HepG2 (cell line): ENCODE data around the gene RUVBL1. TPM values are rescaled to one million over a fixed set of nuclear protein-coding genes. Genes with fewer than 3 reads are reported as not detected.

Source experiments
- ATRX ChIP-seq: sonication (generic); formaldehyde crosslinking; IDR thresholded peaks from 2 replicates; pipeline ENCODE4 v1.4.0; 2020; ENCODE audit warnings: missing genetic modification reagents, borderline replicate concordance
- EEA1 ChIP-seq: sonication (generic); formaldehyde crosslinking; IDR thresholded peaks from 2 replicates; pipeline ENCODE4 v1.5.1; 2020; ENCODE audit warnings: mild to moderate bottlenecking, missing genetic modification reagents, borderline replicate concordance
- FOXK2 ChIP-seq: fragments of 450-650 bp; IDR thresholded peaks from 2 replicates; pipeline ENCODE4 v1.6.1; 2016
- GATAD2A ChIP-seq: IDR thresholded peaks from 2 replicates; pipeline ENCODE4 v1.6.1; 2016
- IRF2 ChIP-seq: IDR thresholded peaks from 2 replicates; pipeline ENCODE4 v1.6.1; 2018; ENCODE audit warnings: missing genetic modification reagents, missing compliant biosample characterization
- MAZ ChIP-seq, 2 experiments: sonication (generic) in 1 of 2; formaldehyde crosslinking in 1 of 2; IDR thresholded peaks; 2 replicates each; pipeline versions ENCODE4 v1.5.0 to v1.6.1; 2012 to 2020; ENCODE audit warnings: low read depth in 2 of 2, mild to moderate bottlenecking in 2 of 2, borderline replicate concordance in 1 of 2, improper control_type of control experiment in 1 of 2, low read length in 1 of 2, missing genetic modification reagents in 1 of 2, moderate library complexity in 1 of 2
- NR2F1 ChIP-seq, 2 experiments: fragments of 450-650 bp in 1 of 2; formaldehyde crosslinking in 1 of 2; IDR thresholded peaks; 2 replicates each; pipeline versions ENCODE4 v1.5.0 to v1.6.1; 2016 to 2020; ENCODE audit warnings: mild to moderate bottlenecking in 1 of 2, missing compliant biosample characterization in 1 of 2, missing genetic modification reagents in 1 of 2, moderate library complexity in 1 of 2
- RFXAP ChIP-seq: sonication (generic); formaldehyde crosslinking; IDR thresholded peaks from 2 replicates; pipeline ENCODE4 v1.4.0; 2020; ENCODE audit warnings: missing genetic modification reagents, borderline replicate concordance
- SKI ChIP-seq: fragments of 450-650 bp; IDR thresholded peaks from one replicate; pipeline ENCODE4 v1.6.1; 2018; ENCODE audit warnings: mild to moderate bottlenecking; ENCODE audit not compliant: partially characterized antibody
- XRCC5 ChIP-seq: fragments of 200-400 bp; formaldehyde crosslinking; optimal IDR thresholded peaks from 2 replicates; pipeline ENCODE3; 2017; ENCODE audit warnings: mild to moderate bottlenecking, low read length
- ZBTB25 ChIP-seq: IDR thresholded peaks from 2 replicates; pipeline ENCODE4 v1.6.1; 2018; ENCODE audit warnings: missing genetic modification reagents
- ZFP91 ChIP-seq: sonication (generic); formaldehyde crosslinking; IDR thresholded peaks from 2 replicates; pipeline ENCODE4 v1.9.0; 2022; ENCODE audit warnings: missing genetic modification reagents, mild to moderate bottlenecking, borderline replicate concordance
- ZFY ChIP-seq: sonication (generic); formaldehyde crosslinking; IDR thresholded peaks from 2 replicates; pipeline ENCODE4 v1.4.0; 2020; ENCODE audit warnings: missing genetic modification reagents
- ZMYM4 ChIP-seq: sonication (generic); formaldehyde crosslinking; IDR thresholded peaks from 2 replicates; pipeline ENCODE4 v1.8.1; 2023; ENCODE audit warnings: mild to moderate bottlenecking, missing genetic modification reagents
- ZNF12 ChIP-seq: sonication (generic); formaldehyde crosslinking; IDR thresholded peaks from 2 replicates; pipeline ENCODE4 v1.5.0; 2020; ENCODE audit warnings: missing genetic modification reagents
- ZNF136 ChIP-seq: sonication (generic); formaldehyde crosslinking; IDR thresholded peaks from 2 replicates; pipeline ENCODE4 v1.8.1; 2022; ENCODE audit warnings: low read depth, mild to moderate bottlenecking, moderate library complexity, missing genetic modification reagents
- ZSCAN5A ChIP-seq: sonication (generic); formaldehyde crosslinking; IDR thresholded peaks from 2 replicates; pipeline ENCODE4 v1.8.0; 2022; ENCODE audit warnings: mild to moderate bottlenecking, missing genetic modification reagents, borderline replicate concordance
- polyA plus RNA-seq, 8 experiments: library from polyadenylated mRNA; depleted of rRNA in 3 of 8; stranded (reverse) in 7 of 8; unstranded in 1 of 8; fragments of >200 nt; fragmentation: Illumina TruSeq in 4 of 8; extraction: Trizol in 4 of 8; gene quantifications; 2 replicates each; pipeline versions ENCODE4 v1.2.1 to v1.2.3, GENCODE V29; 2011 to 2016; ENCODE audit warnings: low read depth in 4 of 8, missing spikeins in 1 of 8, mixed read lengths in 1 of 8; ENCODE audit not compliant: insufficient read depth in 1 of 8
- total RNA-seq, 5 experiments: library from RNA; depleted of rRNA; stranded (reverse); fragments of >200 nt; fragmentation: Illumina TruSeq; extraction: Trizol; gene quantifications; 2 replicates each; pipeline ENCODE4 v1.2.3, GENCODE V29; 2016; ENCODE audit warnings: low read depth in 1 of 5
- TF ChIP-seq, protein P1 (sequence below): sonication (generic); formaldehyde crosslinking; IDR thresholded peaks from 2 replicates; pipeline ENCODE4 v1.4.0; 2020; ENCODE audit warnings: missing genetic modification reagents
- TF ChIP-seq, protein P2 (sequence below): IDR thresholded peaks from 2 replicates; pipeline ENCODE4 v1.4.0; 2020; ENCODE audit warnings: mild to moderate bottlenecking, missing genetic modification reagents

RUVBL1 gene
- total and polyA plus RNA-seq, 2 of the 13 experiments (the other 11 are each of a cell fraction or from before 2014, with no cell fraction given), result 32.7 to 86.3 TPM

DNA sequence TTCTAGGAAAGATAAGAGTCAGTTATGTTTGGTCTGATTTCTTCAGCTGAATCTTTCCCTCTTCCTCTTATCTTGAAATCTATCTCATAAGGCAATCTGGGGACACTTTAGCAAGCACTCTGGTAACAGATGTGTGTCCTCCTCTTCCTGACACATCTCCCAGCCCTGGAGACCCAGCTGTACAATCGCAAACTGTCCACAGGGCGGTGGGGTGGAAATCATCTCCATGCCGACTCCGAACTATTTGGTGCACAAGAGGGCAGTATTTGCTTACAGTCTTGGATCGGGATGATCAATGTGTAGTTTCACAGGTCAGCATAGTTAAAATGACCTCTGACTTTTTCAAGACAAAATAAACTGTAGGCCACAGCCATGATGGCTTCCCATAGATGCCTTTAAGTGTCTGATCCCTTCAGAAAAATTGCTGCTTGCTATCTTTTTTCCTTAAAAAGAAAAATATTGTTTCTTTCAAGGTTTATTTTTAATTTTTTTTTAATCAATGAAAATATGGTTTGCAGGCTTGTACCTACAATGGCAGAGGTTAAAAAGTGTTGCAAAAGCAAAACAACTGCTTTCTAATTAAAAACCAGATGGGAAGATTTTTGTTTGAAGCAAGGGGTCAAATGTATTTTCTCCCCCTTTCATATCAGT is 47.4 kb upstream of the RUVBL1 start (continued):
- TF ChIP-seq FOXK2, result peak; percentile 36; the same call in 1 of the 2 replicates
- no peak for TF ChIP-seq EEA1 (CRISPR knock-in tag)
- 0 out of 2 replicates have a peak, but pooled peaks have one; percentile 22 for TF ChIP-seq RFXAP
- TF ChIP-seq, protein P1, sequence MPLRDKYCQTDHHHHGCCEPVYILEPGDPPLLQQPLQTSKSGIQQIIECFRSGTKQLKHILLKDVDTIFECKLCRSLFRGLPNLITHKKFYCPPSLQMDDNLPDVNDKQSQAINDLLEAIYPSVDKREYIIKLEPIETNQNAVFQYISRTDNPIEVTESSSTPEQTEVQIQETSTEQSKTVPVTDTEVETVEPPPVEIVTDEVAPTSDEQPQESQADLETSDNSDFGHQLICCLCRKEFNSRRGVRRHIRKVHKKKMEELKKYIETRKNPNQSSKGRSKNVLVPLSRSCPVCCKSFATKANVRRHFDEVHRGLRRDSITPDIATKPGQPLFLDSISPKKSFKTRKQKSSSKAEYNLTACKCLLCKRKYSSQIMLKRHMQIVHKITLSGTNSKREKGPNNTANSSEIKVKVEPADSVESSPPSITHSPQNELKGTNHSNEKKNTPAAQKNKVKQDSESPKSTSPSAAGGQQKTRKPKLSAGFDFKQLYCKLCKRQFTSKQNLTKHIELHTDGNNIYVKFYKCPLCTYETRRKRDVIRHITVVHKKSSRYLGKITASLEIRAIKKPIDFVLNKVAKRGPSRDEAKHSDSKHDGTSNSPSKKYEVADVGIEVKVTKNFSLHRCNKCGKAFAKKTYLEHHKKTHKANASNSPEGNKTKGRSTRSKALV (CRISPR knock-in tag), result 0 out of 2 replicates have a peak, but pooled peaks have one; percentile 38
- peak; percentile 46 for TF ChIP-seq SKI
- 0 out of 2 replicates have a peak, but pooled peaks have one; percentile 28 for TF ChIP-seq ZNF12 (CRISPR knock-in tag)
- no peak for TF ChIP-seq ZNF136 (CRISPR knock-in tag)
- TF ChIP-seq, protein P2, sequence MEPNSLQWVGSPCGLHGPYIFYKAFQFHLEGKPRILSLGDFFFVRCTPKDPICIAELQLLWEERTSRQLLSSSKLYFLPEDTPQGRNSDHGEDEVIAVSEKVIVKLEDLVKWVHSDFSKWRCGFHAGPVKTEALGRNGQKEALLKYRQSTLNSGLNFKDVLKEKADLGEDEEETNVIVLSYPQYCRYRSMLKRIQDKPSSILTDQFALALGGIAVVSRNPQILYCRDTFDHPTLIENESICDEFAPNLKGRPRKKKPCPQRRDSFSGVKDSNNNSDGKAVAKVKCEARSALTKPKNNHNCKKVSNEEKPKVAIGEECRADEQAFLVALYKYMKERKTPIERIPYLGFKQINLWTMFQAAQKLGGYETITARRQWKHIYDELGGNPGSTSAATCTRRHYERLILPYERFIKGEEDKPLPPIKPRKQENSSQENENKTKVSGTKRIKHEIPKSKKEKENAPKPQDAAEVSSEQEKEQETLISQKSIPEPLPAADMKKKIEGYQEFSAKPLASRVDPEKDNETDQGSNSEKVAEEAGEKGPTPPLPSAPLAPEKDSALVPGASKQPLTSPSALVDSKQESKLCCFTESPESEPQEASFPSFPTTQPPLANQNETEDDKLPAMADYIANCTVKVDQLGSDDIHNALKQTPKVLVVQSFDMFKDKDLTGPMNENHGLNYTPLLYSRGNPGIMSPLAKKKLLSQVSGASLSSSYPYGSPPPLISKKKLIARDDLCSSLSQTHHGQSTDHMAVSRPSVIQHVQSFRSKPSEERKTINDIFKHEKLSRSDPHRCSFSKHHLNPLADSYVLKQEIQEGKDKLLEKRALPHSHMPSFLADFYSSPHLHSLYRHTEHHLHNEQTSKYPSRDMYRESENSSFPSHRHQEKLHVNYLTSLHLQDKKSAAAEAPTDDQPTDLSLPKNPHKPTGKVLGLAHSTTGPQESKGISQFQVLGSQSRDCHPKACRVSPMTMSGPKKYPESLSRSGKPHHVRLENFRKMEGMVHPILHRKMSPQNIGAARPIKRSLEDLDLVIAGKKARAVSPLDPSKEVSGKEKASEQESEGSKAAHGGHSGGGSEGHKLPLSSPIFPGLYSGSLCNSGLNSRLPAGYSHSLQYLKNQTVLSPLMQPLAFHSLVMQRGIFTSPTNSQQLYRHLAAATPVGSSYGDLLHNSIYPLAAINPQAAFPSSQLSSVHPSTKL (CRISPR knock-in tag), result peak; percentile 81
- TF ChIP-seq ZBTB25 (CRISPR knock-in tag), result peak; percentile 31; the same call in 1 of the 2 replicates
- TF ChIP-seq ZFP91 (CRISPR knock-in tag), result no peak; the same call in 1 of the 2 replicates
- TF ChIP-seq ZMYM4 (CRISPR knock-in tag), result peak; percentile 83
- TF ChIP-seq ZFY (CRISPR knock-in tag), result peak; percentile 34
- peak; percentile 85 to 94 for TF ChIP-seq NR2F1 (CRISPR knock-in tag; IDR thresholded peaks at IDR 0.05)
- peak; percentile 75; the same call in 1 of the 2 replicates for TF ChIP-seq IRF2 (CRISPR knock-in tag)
- TF ChIP-seq GATAD2A (CRISPR knock-in tag), result peak; percentile 80
- TF ChIP-seq ATRX (CRISPR knock-in tag), result no peak
- TF ChIP-seq MAZ (IDR thresholded peaks at IDR 0.05; ENCODE audit: borderline replicate concordance, low read depth, low read length), result no peak
- no peak for TF ChIP-seq MAZ (CRISPR knock-in tag; IDR thresholded peaks at IDR 0.05; ENCODE audit: low read depth)
- no peak; the same call in 1 of the 2 replicates for TF ChIP-seq ZSCAN5A (CRISPR knock-in tag)
- peak; percentile 91 for TF ChIP-seq XRCC5
